Measurements from ENCODE around the gene JMJD1C. TPM values are rescaled to one million over a fixed set of nuclear protein-coding genes. Genes with fewer than 3 reads are reported as not detected.

Gene JMJD1C
- total RNA-seq, 1 experiment from 2014 or later = 89.7 TPM

DNA sequence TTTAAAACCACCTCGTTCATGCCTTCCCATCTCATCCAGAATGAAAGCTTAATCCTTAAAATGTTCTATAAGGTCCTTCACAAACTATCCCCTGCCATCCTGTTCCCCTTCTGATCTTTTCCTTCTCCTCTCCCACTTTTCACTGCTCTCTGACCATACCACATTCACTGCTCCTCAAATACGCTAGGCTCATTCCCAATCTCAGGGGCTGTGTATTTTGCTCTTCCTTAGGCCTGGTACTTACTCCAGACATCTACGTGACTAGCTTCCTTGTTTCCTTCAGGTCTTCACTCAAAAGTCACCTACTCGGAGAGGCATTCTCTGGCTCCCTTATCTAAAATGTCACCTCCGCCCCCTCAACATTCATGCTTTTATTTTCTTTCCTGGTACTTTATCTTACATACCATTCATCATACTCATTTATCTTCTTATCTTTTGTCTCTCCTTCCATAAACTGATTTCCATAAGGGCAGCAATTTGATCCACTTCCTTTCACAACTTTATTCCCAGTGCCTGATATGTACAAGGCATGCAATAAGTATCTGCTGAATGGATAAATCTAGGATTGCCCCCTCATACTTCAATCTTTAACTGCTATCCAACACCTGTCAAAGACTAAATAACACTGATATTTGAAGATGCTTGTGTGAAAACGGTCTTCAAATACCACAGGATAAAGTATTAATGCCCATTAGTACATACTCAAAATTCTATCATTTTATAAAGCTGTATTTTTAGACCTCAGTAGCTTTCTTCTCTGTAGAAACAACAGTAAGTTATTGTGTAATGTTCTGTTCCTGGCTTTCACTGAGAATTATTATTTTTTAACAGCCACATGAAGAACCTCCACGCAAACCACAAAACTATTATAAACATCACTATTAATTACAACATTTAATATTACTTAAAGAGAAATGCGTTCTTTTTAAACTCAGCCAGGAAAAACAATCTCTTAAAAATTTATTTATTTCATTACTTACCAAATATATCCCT, 27.0 kb downstream of the JMJD1C start:
- CTCF ChIA-PET = interaction anchor here (0.5 kb wide), 1 partner anchor 175 kb away, joined by 3 read pairs; no protein-coding TSS in a partner anchor
- H3K27me3 Mint-ChIP-seq (ENCODE audit: insufficient read depth, unreplicated experiment) = no peaks in the 10 kb centered on the region
- intact Hi-C loops (cut with micrococcal nuclease; ENCODE audit: unreplicated experiment) = loop anchor here (1.0 kb wide), 1 partner anchor 190 kb away; no protein-coding TSS in a partner anchor
- H3K9me3 Mint-ChIP-seq (ENCODE audit: unreplicated experiment) = no peaks in the 10 kb centered on the region
- POLR2A ChIA-PET = interaction anchor here (0.8 kb wide), 1 partner anchor 17 kb away, joined by 3 read pairs; no protein-coding TSS in a partner anchor
- peaks cover 79% of the 10 kb centered on the region for H3K4me1 ChIP-seq
- no peaks in the 10 kb centered on the region for H3K36me3 Mint-ChIP-seq (ENCODE audit: insufficient read depth, unreplicated experiment)
- H3K4me3 Mint-ChIP-seq (ENCODE audit: unreplicated experiment) = no peak overlapping the region
- H3K9me3 ChIP-seq = no peaks in the 10 kb centered on the region
- peaks cover 13% of the 10 kb centered on the region for H3K4me1 Mint-ChIP-seq (ENCODE audit: low read depth, unreplicated experiment)
- no peak overlapping the region for H3K4me3 ChIP-seq (ENCODE audit: low read depth, low read length)
- H3K36me3 ChIP-seq (ENCODE audit: control insufficient read depth, insufficient read depth, low read length) = no peaks in the 10 kb centered on the region
- no peak overlapping the region for H3K27ac Mint-ChIP-seq (ENCODE audit: unreplicated experiment)
- TF ChIP-seq, protein P1, sequence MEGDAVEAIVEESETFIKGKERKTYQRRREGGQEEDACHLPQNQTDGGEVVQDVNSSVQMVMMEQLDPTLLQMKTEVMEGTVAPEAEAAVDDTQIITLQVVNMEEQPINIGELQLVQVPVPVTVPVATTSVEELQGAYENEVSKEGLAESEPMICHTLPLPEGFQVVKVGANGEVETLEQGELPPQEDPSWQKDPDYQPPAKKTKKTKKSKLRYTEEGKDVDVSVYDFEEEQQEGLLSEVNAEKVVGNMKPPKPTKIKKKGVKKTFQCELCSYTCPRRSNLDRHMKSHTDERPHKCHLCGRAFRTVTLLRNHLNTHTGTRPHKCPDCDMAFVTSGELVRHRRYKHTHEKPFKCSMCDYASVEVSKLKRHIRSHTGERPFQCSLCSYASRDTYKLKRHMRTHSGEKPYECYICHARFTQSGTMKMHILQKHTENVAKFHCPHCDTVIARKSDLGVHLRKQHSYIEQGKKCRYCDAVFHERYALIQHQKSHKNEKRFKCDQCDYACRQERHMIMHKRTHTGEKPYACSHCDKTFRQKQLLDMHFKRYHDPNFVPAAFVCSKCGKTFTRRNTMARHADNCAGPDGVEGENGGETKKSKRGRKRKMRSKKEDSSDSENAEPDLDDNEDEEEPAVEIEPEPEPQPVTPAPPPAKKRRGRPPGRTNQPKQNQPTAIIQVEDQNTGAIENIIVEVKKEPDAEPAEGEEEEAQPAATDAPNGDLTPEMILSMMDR (IDR thresholded peaks at IDR 0.05; ENCODE audit: insufficient read depth in 1 of 2, low read depth in 1 of 2, low read length in 1 of 2, severe bottlenecking in 1 of 2, unreplicated experiment in 1 of 2) = no peak
- H3K27me3 ChIP-seq (replicated peaks; ENCODE audit: control insufficient read depth, insufficient read depth, low read length) = no peaks in the 10 kb centered on the region
- DNase-seq = peak; percentile 58 to 71
- no TSS peak for BruUV-seq (replicated peaks)

DNA sequence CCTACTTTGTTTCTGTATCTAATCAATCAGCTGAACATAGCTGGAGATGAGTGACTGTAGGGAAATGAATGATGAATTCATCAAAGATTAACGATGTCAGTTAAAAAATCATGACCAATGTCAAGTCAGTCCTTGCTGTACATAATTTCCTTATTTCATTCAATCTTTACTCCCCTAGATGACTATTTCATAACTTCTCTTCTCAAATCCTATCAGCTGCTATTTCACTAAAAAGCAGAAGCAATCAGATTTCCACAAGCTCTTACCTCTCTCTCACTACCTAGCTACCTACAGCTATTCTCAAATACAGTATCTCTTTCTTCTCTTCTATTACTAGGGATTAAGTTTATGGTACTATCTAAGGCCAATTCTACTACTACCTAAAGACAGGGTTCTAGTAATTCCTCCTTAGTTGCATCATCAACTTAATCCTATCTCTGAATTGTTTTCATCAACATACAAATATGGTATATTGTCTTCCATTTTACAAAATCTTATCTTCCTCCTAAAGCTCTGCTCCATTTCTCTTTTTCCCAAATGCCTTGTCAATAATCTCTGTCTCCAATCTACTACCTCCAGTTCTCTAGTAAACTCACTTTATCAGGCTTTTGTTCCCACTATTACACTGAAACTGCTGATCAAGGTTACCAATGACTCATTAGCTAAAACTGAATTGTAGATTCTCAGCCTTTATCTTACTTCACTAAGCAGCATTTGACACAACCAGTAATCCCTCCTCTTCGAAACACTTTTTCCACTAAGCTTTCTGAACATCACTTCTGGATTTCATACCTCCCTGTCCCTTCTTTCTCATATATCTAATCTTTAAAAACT, 28.4 kb downstream of the JMJD1C start:
- no peak for DNase-seq
- intact Hi-C loops (cut with micrococcal nuclease; ENCODE audit: unreplicated experiment) = no loop called here
- no TSS peak for BruUV-seq (replicated peaks)
- Mint-ChIP-seq H3K9me3 (ENCODE audit: unreplicated experiment) (no peaks in the 10 kb centered on the region), H3K27ac (ENCODE audit: unreplicated experiment) (no peak overlapping the region), H3K4me3 (ENCODE audit: unreplicated experiment) (no peak overlapping the region), H3K4me1 (ENCODE audit: low read depth, unreplicated experiment) (peaks cover 13% of the 10 kb centered on the region), H3K27me3 (ENCODE audit: insufficient read depth, unreplicated experiment) (no peaks in the 10 kb centered on the region), H3K36me3 (ENCODE audit: insufficient read depth, unreplicated experiment) (peaks cover 2% of the 10 kb centered on the region)
- ChIA-PET CTCF (no interaction called here), POLR2A (no interaction called here)
- Histone ChIP-seq H3K4me1 (peaks cover 83% of the 10 kb centered on the region), H3K27me3 (replicated peaks; ENCODE audit: control insufficient read depth, insufficient read depth, low read length) (no peaks in the 10 kb centered on the region), H3K9me3 (no peaks in the 10 kb centered on the region), H3K36me3 (ENCODE audit: control insufficient read depth, insufficient read depth, low read length) (no peaks in the 10 kb centered on the region), H3K4me3 (ENCODE audit: low read depth, low read length) (no peak overlapping the region)
- TF ChIP-seq, protein P1 (IDR thresholded peaks at IDR 0.05; ENCODE audit: insufficient read depth in 1 of 2, low read depth in 1 of 2, low read length in 1 of 2, severe bottlenecking in 1 of 2, unreplicated experiment in 1 of 2) = no peak

DNA sequence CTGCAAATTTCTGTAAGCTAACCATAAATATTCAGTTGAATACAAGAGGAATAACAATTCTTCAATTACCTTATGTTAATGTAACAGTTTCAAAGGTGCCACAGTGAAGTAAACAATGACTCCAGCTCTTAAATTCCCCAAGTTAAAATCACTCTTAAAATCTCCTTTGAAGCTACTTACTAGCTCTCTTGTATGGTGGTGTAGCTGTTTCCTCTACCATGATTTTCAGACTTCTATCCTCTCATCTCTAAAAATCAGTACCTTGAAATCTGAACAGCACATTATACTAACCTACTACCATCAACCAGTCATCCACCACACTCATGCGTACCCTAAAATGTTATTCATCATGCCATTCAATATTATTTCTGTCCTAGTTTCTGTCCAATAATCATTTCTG, 29.6 kb downstream of the JMJD1C start:
- H3K4me3 Mint-ChIP-seq (ENCODE audit: unreplicated experiment) = no peak overlapping the region
- H3K9me3 Mint-ChIP-seq (ENCODE audit: unreplicated experiment) = no peaks in the 10 kb centered on the region
- intact Hi-C loops (cut with micrococcal nuclease; ENCODE audit: unreplicated experiment) = no loop called here
- TF ChIP-seq, protein P1 (IDR thresholded peaks at IDR 0.05; ENCODE audit: insufficient read depth in 1 of 2, low read depth in 1 of 2, low read length in 1 of 2, severe bottlenecking in 1 of 2, unreplicated experiment in 1 of 2) = no peak
- H3K27me3 ChIP-seq (replicated peaks; ENCODE audit: control insufficient read depth, insufficient read depth, low read length) = no peaks in the 10 kb centered on the region
- 0 out of 2 replicates have a peak, but pooled peaks cover 2% of the 10 kb centered on the region for H3K36me3 ChIP-seq (ENCODE audit: control insufficient read depth, insufficient read depth, low read length)
- no peak overlapping the region for H3K4me3 ChIP-seq (ENCODE audit: low read depth, low read length)
- H3K27ac Mint-ChIP-seq (ENCODE audit: unreplicated experiment) = no peak overlapping the region
- H3K4me1 ChIP-seq = peaks cover 75% of the 10 kb centered on the region
- H3K36me3 Mint-ChIP-seq (ENCODE audit: insufficient read depth, unreplicated experiment) = peaks cover 13% of the 10 kb centered on the region
- H3K4me1 Mint-ChIP-seq (ENCODE audit: low read depth, unreplicated experiment) = peaks cover 12% of the 10 kb centered on the region
- ChIA-PET POLR2A (no interaction called here), CTCF (no interaction called here)
- no TSS peak for BruUV-seq (replicated peaks)
- DNase-seq = no peak
- no peaks in the 10 kb centered on the region for H3K27me3 Mint-ChIP-seq (ENCODE audit: insufficient read depth, unreplicated experiment)
- no peaks in the 10 kb centered on the region for H3K9me3 ChIP-seq

All from Caco-2 (cell line).